GM06990 (cell line): ENCODE measurements around the gene ZNF511.
"Not testable (repeated sequence)": the region's sequence is repeated elsewhere in the genome, so short reads cannot be mapped to it uniquely, and the experiment has no call there.

ENCODE experiments used
- DNase-seq: peaks from one replicate; pipeline ENCODE4 v3.0.0-alpha.2; 2011; ENCODE audit not compliant: insufficient read length; ENCODE audit errors: extremely low read depth
- H3K27me3 ChIP-seq: replicated peaks from 2 replicates; pipeline ENCODE4 v1.6.0; 2011; ENCODE audit warnings: low read length; ENCODE audit not compliant: control insufficient read depth, insufficient read depth
- H3K36me3 ChIP-seq: 2 replicates; pipeline ENCODE4 v1.5.1; 2011; ENCODE audit warnings: low read length; ENCODE audit not compliant: control insufficient read depth, insufficient read depth
- H3K4me3 ChIP-seq: replicated peaks from 2 replicates; pipeline ENCODE4 v1.5.1; 2011; ENCODE audit warnings: low read depth, mild to moderate bottlenecking, control low read depth, low read length
- CTCF ChIP-seq: IDR thresholded peaks from 2 replicates; pipeline ENCODE4 v1.5.1; 2011; ENCODE audit warnings: low read length, control low read depth, mild to moderate bottlenecking, inconsistent platforms; ENCODE audit not compliant: insufficient read depth, poor library complexity, severe bottlenecking

The ZNF511 gene

DNA sequence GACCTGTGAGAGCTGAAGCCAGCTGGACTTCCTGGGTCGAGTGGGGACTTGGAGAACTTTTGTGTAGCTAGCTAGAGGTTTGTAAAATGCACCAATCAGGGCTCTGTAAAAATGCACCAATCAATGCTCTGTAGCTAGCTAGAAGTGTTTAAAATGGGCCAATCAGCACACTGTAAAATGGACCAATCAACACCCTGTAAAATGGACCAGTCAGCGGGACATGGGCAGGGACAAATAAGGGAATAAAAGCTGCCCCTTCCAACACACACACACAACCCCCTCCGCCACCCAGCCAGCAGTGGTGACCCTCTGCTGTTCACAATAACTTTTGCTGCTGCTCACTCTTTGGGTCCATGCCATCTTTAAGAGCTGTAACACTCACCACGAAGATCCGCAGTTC, 7.1 kb downstream of the ZNF511 start:
- Histone ChIP-seq H3K4me3 (no peak overlapping the region), H3K27me3 (no peaks in the 10 kb centered on the region), H3K36me3 (peaks cover 2% of the 10 kb centered on the region)
- DNase-seq: no peak
- no peak for TF ChIP-seq CTCF

DNA sequence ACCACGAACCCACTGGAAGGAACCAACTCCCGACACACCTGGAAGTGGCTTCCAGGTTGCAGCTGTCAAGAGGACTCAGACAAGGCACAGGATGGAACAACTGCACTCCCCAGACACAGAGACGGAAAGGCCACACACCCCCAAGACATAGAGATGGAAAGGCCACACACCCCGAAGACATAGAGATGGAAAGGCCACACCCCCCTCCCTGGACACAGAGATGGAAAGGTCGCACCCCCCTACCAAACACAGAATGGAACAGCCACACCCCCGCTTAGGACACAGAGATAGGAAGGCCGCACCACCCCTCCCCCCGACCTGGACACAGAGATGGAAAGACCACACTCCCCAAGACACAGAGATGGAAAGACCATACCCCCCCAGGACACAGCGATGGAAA, 7.6 kb downstream of the ZNF511 start:
- no peak overlapping the region for H3K4me3 ChIP-seq
- H3K36me3 ChIP-seq: peaks cover 2% of the 10 kb centered on the region
- no peaks in the 10 kb centered on the region for H3K27me3 ChIP-seq
- TF ChIP-seq CTCF: no peak
- DNase-seq: no peak

DNA sequence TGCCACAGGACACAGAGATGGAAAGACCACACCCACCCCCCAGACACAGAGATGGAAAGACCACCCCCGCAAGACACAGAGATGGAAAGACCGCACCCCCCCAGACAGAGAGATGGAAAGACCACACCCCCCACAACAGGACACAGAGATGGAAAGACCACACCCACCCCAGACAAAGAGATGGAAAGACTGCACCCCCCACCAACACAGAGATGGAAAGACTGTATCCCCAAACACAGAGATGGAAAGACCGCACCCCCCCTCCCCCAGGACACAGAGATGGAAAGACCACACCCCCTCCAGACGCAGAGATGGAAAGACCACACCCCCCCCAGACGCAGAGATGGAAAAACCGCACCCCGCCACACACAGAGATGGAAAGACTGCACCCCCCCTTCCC, 8.0 kb downstream of the ZNF511 start:
- no peak for DNase-seq
- Histone ChIP-seq H3K36me3 (peaks cover 2% of the 10 kb centered on the region), H3K4me3 (no peak overlapping the region), H3K27me3 (no peaks in the 10 kb centered on the region)
- TF ChIP-seq CTCF: no peak

DNA sequence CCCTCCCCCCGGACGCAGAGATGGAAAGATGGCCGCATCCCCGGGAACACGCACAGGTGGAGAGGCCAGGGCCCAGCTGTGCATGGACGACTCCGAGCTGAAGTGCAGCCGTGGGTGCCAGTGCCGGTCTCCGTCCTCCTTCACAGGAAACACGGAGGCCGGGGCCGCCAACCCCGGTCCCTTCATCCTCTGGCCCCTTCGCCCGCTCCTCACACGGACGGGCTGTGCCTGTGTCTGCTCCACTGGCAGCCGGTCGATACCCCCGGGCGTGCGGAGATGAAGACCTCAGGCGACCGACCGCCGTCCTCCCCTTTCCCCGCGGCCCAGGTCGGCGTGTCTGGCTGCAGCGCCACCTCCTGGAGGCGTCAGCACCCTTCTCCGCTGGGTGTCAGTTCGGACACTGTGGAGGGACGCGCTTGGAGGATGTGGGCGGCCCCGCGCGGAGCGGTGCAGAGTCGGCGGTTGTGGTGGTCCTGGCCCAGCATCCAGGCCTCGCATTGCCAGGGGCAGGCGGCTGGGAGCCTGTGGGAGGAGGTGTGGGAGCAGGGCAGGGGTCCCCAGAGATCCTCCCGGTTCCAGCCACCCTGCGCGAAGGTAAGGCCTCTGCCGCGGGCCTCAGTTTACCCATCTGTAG, 9.9 kb downstream of the ZNF511 start:
- Histone ChIP-seq H3K36me3 (no peaks in the 10 kb centered on the region), H3K4me3 (peak overlapping the region; percentile 34), H3K27me3 (no peaks in the 10 kb centered on the region)
- peak; percentile 56 for DNase-seq
- TF ChIP-seq CTCF: peak; percentile 68

DNA sequence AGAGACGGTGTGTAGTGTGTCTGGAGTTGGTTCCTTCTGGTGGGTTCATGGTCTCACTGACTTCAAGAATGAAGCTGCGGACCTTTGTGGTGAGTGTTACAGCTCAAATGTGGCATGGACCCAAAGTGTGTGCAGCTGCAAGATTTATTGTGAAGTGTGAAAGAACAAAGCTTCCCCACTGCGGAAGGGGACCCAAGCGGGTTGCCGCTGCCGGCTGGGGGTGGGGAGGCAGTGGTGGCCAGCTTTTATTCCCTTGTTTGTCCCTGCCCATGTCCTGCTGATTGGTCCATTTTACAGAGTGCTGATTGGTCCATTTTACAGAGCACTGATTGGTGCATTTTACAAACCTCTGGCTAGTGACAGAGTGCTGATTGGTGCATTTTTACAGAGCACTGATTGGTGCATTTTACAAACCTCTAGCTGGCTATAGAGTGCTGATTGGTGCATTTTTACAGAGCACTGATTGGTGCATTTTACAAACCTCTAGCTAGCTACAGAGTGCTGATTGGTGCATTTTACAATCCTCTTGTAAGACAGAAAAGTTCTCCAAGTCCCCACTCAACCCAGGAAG, 12.2 kb downstream of the ZNF511 start:
- H3K36me3 ChIP-seq, DNase-seq, H3K4me3 ChIP-seq, H3K27me3 ChIP-seq: not testable (repeated sequence)

DNA sequence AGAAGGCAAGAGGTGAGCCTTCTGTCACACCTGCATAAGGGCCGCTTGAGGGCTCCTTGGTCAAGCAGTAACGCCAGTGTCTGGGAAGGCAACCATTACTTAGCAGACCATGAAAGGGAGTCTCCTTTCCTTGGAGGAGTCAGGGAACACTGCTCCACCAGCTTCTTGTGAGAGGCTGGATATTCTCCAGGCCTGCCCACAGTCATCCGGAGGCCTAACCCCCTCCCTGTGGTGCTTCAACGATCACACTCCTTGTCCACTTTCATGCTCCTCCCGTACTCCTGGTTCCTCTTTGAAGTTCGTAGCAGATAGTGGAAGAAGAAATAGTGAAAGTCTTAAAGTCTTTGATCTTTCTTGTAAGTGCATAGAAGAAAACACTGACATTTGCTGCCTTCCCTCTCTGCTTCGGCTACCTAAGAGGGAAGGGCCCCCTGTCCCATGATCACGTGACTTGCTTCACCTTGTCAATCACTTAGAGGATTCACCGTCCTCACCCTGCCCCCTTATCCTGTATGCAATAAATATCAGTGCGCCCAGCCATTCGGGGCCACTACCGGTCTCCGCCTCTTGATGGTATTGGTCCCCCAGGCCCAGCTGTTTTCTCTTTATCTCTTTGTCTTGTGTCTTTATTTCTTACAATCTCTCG, 13.5 kb downstream of the ZNF511 start:
- DNase-seq, H3K4me3 ChIP-seq, H3K27me3 ChIP-seq, H3K36me3 ChIP-seq: not testable (repeated sequence)
